NT2/D1 (cell line): ENCODE data around the gene RNF114.

Experiments
- SUZ12 ChIP-seq: IDR thresholded peaks from 2 replicates; pipeline ENCODE4 v1.6.1; 2011; ENCODE audit not compliant: insufficient read length, insufficient read depth; ENCODE audit errors: extremely low read depth
- YY1 ChIP-seq: IDR thresholded peaks from 2 replicates; pipeline ENCODE4 v1.6.1; 2011; ENCODE audit not compliant: insufficient read length, insufficient read depth
- ZNF274 ChIP-seq: IDR thresholded peaks from 2 replicates; pipeline ENCODE4 v1.6.1; 2011; ENCODE audit warnings: mild to moderate bottlenecking, low read depth, low read length

DNA sequence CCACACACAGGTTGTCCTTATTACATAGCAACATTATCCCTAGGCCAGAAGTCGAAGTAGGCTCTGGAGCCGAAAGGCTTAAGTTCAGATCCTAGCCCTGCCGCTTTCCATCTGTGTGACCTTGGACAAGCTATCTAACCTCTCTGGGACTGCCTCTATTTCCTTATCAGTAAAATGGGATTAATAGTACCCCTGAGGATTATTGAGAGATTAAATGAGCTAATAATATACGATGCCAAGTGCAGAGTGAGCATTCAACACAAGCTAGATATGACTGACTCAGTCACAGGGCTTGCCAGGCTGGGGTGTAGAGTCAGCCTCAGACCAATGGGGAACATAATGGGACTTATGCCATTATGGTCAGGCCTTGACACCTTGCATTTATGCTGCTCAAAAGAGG, 11.9 kb upstream of the RNF114 start:
- TF ChIP-seq YY1: no peak
- no peak for TF ChIP-seq SUZ12
- no peak for TF ChIP-seq ZNF274
